Endothelial cell of umbilical vein (primary cell): ENCODE results near the gene SLC25A19. TPM values are rescaled to one million over a fixed set of nuclear protein-coding genes. Genes with fewer than 3 reads are reported as not detected.

Source experiments
- BruUV-seq: library from RNA; stranded (reverse); fragments of 400-500 nt; replicated peaks from 2 replicates; lab custom pipeline; 2021; lab: Mats Ljungman, UMichigan
- CTCF ChIA-PET: fragments of 300-600, 350-600 bp; sonication (Branson Sonifier 250); formaldehyde crosslinking; loops from one replicate; lab custom pipeline; 2021; ENCODE audit warnings: antibody characterized with exemption, inconsistent platforms; lab: Charles Lee
- POLR2A ChIA-PET: fragments of 300-600, 350-600 bp; sonication (Branson Sonifier 250); formaldehyde crosslinking; loops from one replicate; lab custom pipeline; 2021; ENCODE audit warnings: antibody characterized with exemption, inconsistent platforms; lab: Charles Lee
- DNase-seq: peaks from one replicate; pipeline ENCODE4 v3.0.0-alpha.2; 2011; ENCODE audit warnings: low read depth, low spot score
- FAIRE-seq: peaks from 2 replicates; lab custom pipeline; 2011; peaks lifted over from hg19 to GRCh38; lab: Jason Lieb, UNC
- H2AFZ ChIP-seq: 2 replicates; pipeline ENCODE4 v1.6.0; 2012; ENCODE audit warnings: low read depth, low read length, control low read depth, inconsistent platforms
- H3K27ac ChIP-seq: 2 replicates; pipeline ENCODE4 v1.5.1; 2011; ENCODE audit warnings: low read depth, mild to moderate bottlenecking, control low read depth, low read length, moderate library complexity; ENCODE audit not compliant: insufficient read depth
- H3K27me3 ChIP-seq, 2 experiments: 2 replicates each; pipeline versions ENCODE4 v1.6.0 to v1.6.1; 2011; ENCODE audit warnings: low read length in 2 of 2, mixed read lengths in 1 of 2; ENCODE audit not compliant: control insufficient read depth in 2 of 2, insufficient read depth in 2 of 2
- H3K36me3 ChIP-seq, 2 experiments: 2 replicates in 1 of 2; 3 replicates in 1 of 2; pipeline ENCODE4 v1.5.1; 2011; ENCODE audit warnings: low read length in 2 of 2, mild to moderate bottlenecking in 1 of 2, moderate library complexity in 1 of 2; ENCODE audit not compliant: control insufficient read depth in 2 of 2, insufficient read depth in 2 of 2; ENCODE audit errors: extremely low read depth in 1 of 2
- H3K4me1 ChIP-seq: 3 replicates; pipeline ENCODE4 v1.5.1; 2011; ENCODE audit warnings: mild to moderate bottlenecking, low read length; ENCODE audit not compliant: control insufficient read depth, insufficient read depth; ENCODE audit errors: extremely low read depth
- H3K4me2 ChIP-seq: 2 replicates; pipeline ENCODE4 v1.6.1; 2011; ENCODE audit warnings: low read length, control low read depth, mixed read lengths; ENCODE audit not compliant: insufficient read depth
- H3K4me3 ChIP-seq, 3 experiments: fragments of 200-600 bp in 1 of 3; sonication (generic), shearing (Covaris generic) in 1 of 3; replicated peaks in 1 of 3; 2 replicates each; pipeline ENCODE4 v1.5.1; 2011 to 2016; ENCODE audit warnings: control low read depth in 3 of 3, low read length in 3 of 3, mild to moderate bottlenecking in 2 of 3, inconsistent platforms in 1 of 3, low read depth in 1 of 3, moderate library complexity in 1 of 3; ENCODE audit not compliant: insufficient read depth in 1 of 3
- H3K79me2 ChIP-seq: 2 replicates; pipeline ENCODE4 v1.6.0; 2012; ENCODE audit warnings: low read length, inconsistent platforms; ENCODE audit not compliant: control insufficient read depth, insufficient read depth
- H3K9ac ChIP-seq: replicated peaks from 2 replicates; pipeline ENCODE3; 2011; ENCODE audit warnings: low read length, control low read depth; ENCODE audit not compliant: insufficient read depth; ENCODE audit errors: extremely low read depth
- H3K9me1 ChIP-seq: replicated peaks from 3 replicates; pipeline ENCODE4 v1.6.0; 2011; ENCODE audit warnings: mild to moderate bottlenecking, low read length; ENCODE audit not compliant: control insufficient read depth, insufficient read depth; ENCODE audit errors: extremely low read depth
- H3K9me3 ChIP-seq: replicated peaks from 2 replicates; pipeline ENCODE4 v1.5.1; 2012; ENCODE audit warnings: low read length, inconsistent platforms; ENCODE audit not compliant: control insufficient read depth, insufficient read depth
- H4K20me1 ChIP-seq: replicated peaks from 2 replicates; pipeline ENCODE3; 2011; ENCODE audit warnings: mild to moderate bottlenecking, low read length; ENCODE audit not compliant: control insufficient read depth, insufficient read depth; ENCODE audit errors: extremely low read depth
- CTCF ChIP-seq, 2 donors: IDR thresholded peaks; 1 replicate in 1 of 2; 2 replicates in 1 of 2; pipeline ENCODE4 v1.5.1; 2011; ENCODE audit warnings: low read length in 2 of 2, mild to moderate bottlenecking in 2 of 2, moderate library complexity in 2 of 2, control low read depth in 1 of 2, inconsistent platforms in 1 of 2, low read depth in 1 of 2; ENCODE audit not compliant: insufficient read depth in 1 of 2; ENCODE audit errors: extremely low read depth in 1 of 2
- EZH2 ChIP-seq: IDR thresholded peaks from 2 replicates; pipeline ENCODE4 v1.6.1; 2012; ENCODE audit warnings: borderline replicate concordance, low read depth, mild to moderate bottlenecking, moderate library complexity, low read length, inconsistent platforms; ENCODE audit not compliant: severe bottlenecking
- FOS ChIP-seq: IDR thresholded peaks from 2 replicates; pipeline ENCODE4 v1.6.1; 2011; ENCODE audit warnings: mild to moderate bottlenecking, low read length, moderate library complexity, borderline replicate concordance; ENCODE audit not compliant: insufficient read depth
- GATA2 ChIP-seq: IDR thresholded peaks from 2 replicates; pipeline ENCODE4 v1.7.0; 2011; ENCODE audit warnings: low read depth, mild to moderate bottlenecking, moderate library complexity, mixed read lengths, low read length; ENCODE audit not compliant: insufficient read length, insufficient read depth
- JUN ChIP-seq: IDR thresholded peaks from 2 replicates; pipeline ENCODE4 v1.6.1; 2011; ENCODE audit warnings: borderline replicate concordance, low read depth; ENCODE audit not compliant: insufficient read length, insufficient read depth
- MAX ChIP-seq: IDR thresholded peaks from 2 replicates; pipeline ENCODE4 v1.6.1; 2011; ENCODE audit not compliant: insufficient read depth, insufficient read length
- MYC ChIP-seq: IDR thresholded peaks from one replicate; pipeline ENCODE4 v1.6.1; 2011; ENCODE audit warnings: mild to moderate bottlenecking, low read depth, low read length
- POLR2A ChIP-seq: IDR thresholded peaks from 2 replicates; pipeline ENCODE4 v1.6.1; 2012; ENCODE audit warnings: low read depth, mild to moderate bottlenecking, control low read depth, low read length
- POLR2AphosphoS5 ChIP-seq: IDR thresholded peaks from 2 replicates; pipeline ENCODE4 v1.6.1; 2012; ENCODE audit warnings: low read depth, mild to moderate bottlenecking, control low read depth, low read length, moderate library complexity; ENCODE audit not compliant: insufficient read depth
- dilution Hi-C: fragments of 300-500 bp; cut with MboI; formaldehyde crosslinking; loops from one replicate; pipeline ENCODE4 v1.15.0; 2019; ENCODE audit warnings: low sequenced_read_pairs; ENCODE audit not compliant: extremely low pct_ligation_motif_present
- intact Hi-C: fragments of 100-400 bp; cut with micrococcal nuclease; formaldehyde crosslinking; loops from one replicate; pipeline ENCODE4 v1.10.0; 2022
- polyA plus RNA-seq, 4 experiments: library from polyadenylated mRNA; depleted of rRNA in 3 of 4; stranded (reverse) in 3 of 4; unstranded in 1 of 4; fragments of >200 nt; gene quantifications; 2 replicates each; pipeline versions ENCODE4 v1.2.1 to v1.2.3, GENCODE V29; 2011 to 2012; ENCODE audit warnings: missing spikeins in 1 of 4
- total RNA-seq: library from RNA; stranded (reverse); gene quantifications from 2 replicates; pipeline ENCODE4 v1.2.3, GENCODE V29; 2021

Gene SLC25A19
- total and polyA plus RNA-seq, 2 donors (not counting 3 experiments of a cell fraction or from before 2014, with no cell fraction given): 20.6 to 20.9 TPM

GRCh38 chr17:75301502-75302206 lies 12.4 kb upstream of the SLC25A19 start:
- FAIRE-seq (no peak), DNase-seq (no peak)
- Histone ChIP-seq H4K20me1 (no peaks in the 10 kb centered on the region), H2AFZ (no peak overlapping the region), H3K27me3 (no peaks in the 10 kb centered on the region), H3K4me2 (no peak overlapping the region), H3K9ac (no peak overlapping the region), H3K79me2 (no peaks in the 10 kb centered on the region), H3K36me3 (no peaks in the 10 kb centered on the region), H3K4me3 (no peak overlapping the region), H3K9me1 (no peaks in the 10 kb centered on the region), H3K4me1 (no peaks in the 10 kb centered on the region), H3K27ac (no peak overlapping the region), H3K9me3 (no peaks in the 10 kb centered on the region)
- BruUV-seq: no TSS peak
- dilution Hi-C loops (no loop called here), intact Hi-C loops (no loop called here)
- ChIA-PET POLR2A (no interaction called here), CTCF (no interaction called here)
- TF ChIP-seq POLR2A (no peak), FOS (no peak), POLR2AphosphoS5 (no peak), MYC (no peak), EZH2 (no peak), JUN (no peak), MAX (no peak)

GRCh38 chr17:75301049-75301448 lies 11.8 kb upstream of the SLC25A19 start:
- H3K9me1 ChIP-seq: no peaks in the 10 kb centered on the region
- DNase-seq (no peak), FAIRE-seq (no peak)
- TF ChIP-seq JUN: no peak
- TF ChIP-seq FOS: no peak
- TF ChIP-seq EZH2: no peak
- TF ChIP-seq CTCF (IDR thresholded peaks at IDR 0.05; ENCODE audit: extremely low read depth in 1 of 2, insufficient read depth in 1 of 2, low read depth in 1 of 2, low read length in 2 of 2): no peak
- no peak for TF ChIP-seq MYC
- TF ChIP-seq POLR2AphosphoS5: no peak
- no peak for TF ChIP-seq GATA2
- no peak for TF ChIP-seq MAX
- no peak for TF ChIP-seq POLR2A
- H3K4me1 ChIP-seq: no peaks in the 10 kb centered on the region
- no TSS peak for BruUV-seq
- intact Hi-C loops: no loop called here
- no peak overlapping the region for H3K4me3 ChIP-seq
- ChIA-PET CTCF (interaction anchor here (0.8 to 1.3 kb wide), 2 partner anchors 20 to 30 kb away, joined by 3 to 4 read pairs; partner anchors contain the start of gene MIF4GD), POLR2A (no interaction called here)
- no peak overlapping the region for H2AFZ ChIP-seq
- dilution Hi-C loops: no loop called here
- H3K36me3 ChIP-seq: no peaks in the 10 kb centered on the region
- no peaks in the 10 kb centered on the region for H4K20me1 ChIP-seq
- H3K27me3 ChIP-seq: no peaks in the 10 kb centered on the region
- H3K4me2 ChIP-seq: no peak overlapping the region
- H3K27ac ChIP-seq: no peak overlapping the region
- H3K79me2 ChIP-seq: no peaks in the 10 kb centered on the region
- no peaks in the 10 kb centered on the region for H3K9me3 ChIP-seq
- H3K9ac ChIP-seq: no peak overlapping the region
